ENCODE results near the gene ASCL2. TPM values are rescaled to one million over a fixed set of nuclear protein-coding genes. Genes with fewer than 3 reads are reported as not detected.

The ASCL2 gene
- total RNA-seq, 1 experiment from 2014 or later = 0.35 TPM

DNA sequence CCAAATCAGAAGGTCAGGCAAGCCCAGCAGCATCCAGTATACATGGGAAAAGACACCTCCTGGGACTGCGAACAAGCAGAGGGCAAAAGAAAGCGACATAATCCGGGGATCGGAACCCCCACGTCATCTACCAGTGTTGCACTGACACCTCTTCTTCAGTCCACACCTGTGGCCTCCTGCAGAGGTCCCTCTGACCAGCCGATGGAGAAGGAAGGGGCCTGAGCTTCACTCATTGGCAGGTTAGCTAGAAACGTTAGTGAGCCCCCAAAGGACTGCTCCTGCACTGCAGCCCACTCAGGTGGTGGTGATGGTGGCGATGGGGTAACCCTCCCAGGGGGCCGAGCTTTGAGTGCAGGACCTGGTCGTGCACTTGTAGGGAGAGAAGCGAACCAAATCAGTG lies 22.1 kb downstream of the ASCL2 start:
- H3K27ac Mint-ChIP-seq = no peak overlapping the region
- H3K4me1 Mint-ChIP-seq = no peaks in the 10 kb centered on the region
- H3K27me3 Mint-ChIP-seq (ENCODE audit: low read depth) = peaks cover 71% of the 10 kb centered on the region

More for the DNA sequence above, 22.1 kb downstream of the ASCL2 start:
- H2BK15ac ChIP-seq (ENCODE audit: low read depth, low read length) = no peak overlapping the region
- H3K9me3 ChIP-seq (ENCODE audit: control insufficient read depth, low read depth, low read length) = no peaks in the 10 kb centered on the region
- H2AK5ac ChIP-seq (ENCODE audit: insufficient read length, low read length) = no peak overlapping the region
- no peak for DNase-seq
- TF ChIP-seq, protein P1, sequence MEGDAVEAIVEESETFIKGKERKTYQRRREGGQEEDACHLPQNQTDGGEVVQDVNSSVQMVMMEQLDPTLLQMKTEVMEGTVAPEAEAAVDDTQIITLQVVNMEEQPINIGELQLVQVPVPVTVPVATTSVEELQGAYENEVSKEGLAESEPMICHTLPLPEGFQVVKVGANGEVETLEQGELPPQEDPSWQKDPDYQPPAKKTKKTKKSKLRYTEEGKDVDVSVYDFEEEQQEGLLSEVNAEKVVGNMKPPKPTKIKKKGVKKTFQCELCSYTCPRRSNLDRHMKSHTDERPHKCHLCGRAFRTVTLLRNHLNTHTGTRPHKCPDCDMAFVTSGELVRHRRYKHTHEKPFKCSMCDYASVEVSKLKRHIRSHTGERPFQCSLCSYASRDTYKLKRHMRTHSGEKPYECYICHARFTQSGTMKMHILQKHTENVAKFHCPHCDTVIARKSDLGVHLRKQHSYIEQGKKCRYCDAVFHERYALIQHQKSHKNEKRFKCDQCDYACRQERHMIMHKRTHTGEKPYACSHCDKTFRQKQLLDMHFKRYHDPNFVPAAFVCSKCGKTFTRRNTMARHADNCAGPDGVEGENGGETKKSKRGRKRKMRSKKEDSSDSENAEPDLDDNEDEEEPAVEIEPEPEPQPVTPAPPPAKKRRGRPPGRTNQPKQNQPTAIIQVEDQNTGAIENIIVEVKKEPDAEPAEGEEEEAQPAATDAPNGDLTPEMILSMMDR (conservative IDR thresholded peaks at IDR 0.05) = no peak
- no peaks in the 10 kb centered on the region for H3K79me2 ChIP-seq (ENCODE audit: insufficient read depth, low read length)
- H3K23me2 ChIP-seq (ENCODE audit: insufficient read length, low read depth, low read length, poor library complexity, severe bottlenecking) = peaks cover 2% of the 10 kb centered on the region
- H4K5ac ChIP-seq (ENCODE audit: insufficient read length, low read depth, low read length) = no peak overlapping the region
- no peak overlapping the region for H2BK120ac ChIP-seq (ENCODE audit: low read depth, low read length, poor library complexity, severe bottlenecking)
- H2BK5ac ChIP-seq (ENCODE audit: insufficient read length, low read length) = no peak overlapping the region
- H3K79me1 ChIP-seq (ENCODE audit: insufficient read depth, low read depth, low read length, poor library complexity, severe bottlenecking) = no peaks in the 10 kb centered on the region
- WGBS (ENCODE audit: extremely low coverage, insufficient read length, low lambda C conversion rate) = no CpG with 5 or more reads among the region's 11 CpGs
- no peak overlapping the region for H3K4me2 ChIP-seq (ENCODE audit: insufficient read depth, insufficient read length, low read length)
- H3K4ac ChIP-seq (ENCODE audit: low read depth, low read length) = no peak overlapping the region
- H4K91ac ChIP-seq (ENCODE audit: insufficient read length, low read depth, low read length) = no peak overlapping the region
- Mint-ChIP-seq H3K4me3 (no peak overlapping the region), H3K36me3 (ENCODE audit: insufficient read depth in 1 of 3, low read depth in 3 of 3) (no peaks in the 10 kb centered on the region; a peak in 1 of 7 replicates), H3K9me3 (peaks cover 0 to 7% of the 10 kb centered on the region in 2 experiments; a peak in 2 of 5 replicates)
- H3K56ac ChIP-seq (ENCODE audit: insufficient read length, low read depth, low read length) = no peak overlapping the region
- H3K27me3 ChIP-seq (ENCODE audit: insufficient read depth, low read length) = peaks cover 3% of the 10 kb centered on the region; the same call in 1 of the 2 replicates
- H3K23ac ChIP-seq (ENCODE audit: insufficient read length, low read depth, low read length) = no peak overlapping the region
- H3K9ac ChIP-seq (ENCODE audit: extremely low read depth, insufficient read length, low read length) = no peak overlapping the region
- H3K4me1 ChIP-seq (ENCODE audit: insufficient read depth, low read length) = no peaks in the 10 kb centered on the region
- H2BK12ac ChIP-seq (ENCODE audit: insufficient read length, low read depth, low read length) = no peak overlapping the region
- H3K14ac ChIP-seq (ENCODE audit: insufficient read depth, low read length) = no peak overlapping the region
- H4K20me1 ChIP-seq (ENCODE audit: control insufficient read depth, insufficient read depth, insufficient read length) = no peaks in the 10 kb centered on the region
- H3K27ac ChIP-seq (ENCODE audit: insufficient read length, low read depth, low read length) = no peak overlapping the region
- H3K18ac ChIP-seq (ENCODE audit: insufficient read length, low read depth, low read length) = no peak overlapping the region
- H2BK20ac ChIP-seq (ENCODE audit: low read depth, low read length, poor library complexity, severe bottlenecking) = no peak overlapping the region
- no peak overlapping the region for H2AFZ ChIP-seq (ENCODE audit: low read length)
- no peak overlapping the region for H3T11ph ChIP-seq (ENCODE audit: low read length)
- H4K8ac ChIP-seq (replicated peaks; ENCODE audit: insufficient read length, low read depth, low read length) = no peak overlapping the region

Data from H9 (cell line).